HepG2 (cell line): ENCODE results near the gene ZNF222.

Experiments used
- BHLHE40 ChIP-seq: IDR thresholded peaks from 2 replicates; pipeline ENCODE4 v1.6.1; 2011; ENCODE audit warnings: low read length, improper control_type of control experiment
- DNMT1 ChIP-seq: sonication (generic); formaldehyde crosslinking; IDR thresholded peaks from 2 replicates; pipeline ENCODE4 v1.5.1; 2020; ENCODE audit warnings: mild to moderate bottlenecking, missing genetic modification reagents
- EED ChIP-seq: sonication (generic); formaldehyde crosslinking; IDR thresholded peaks from 2 replicates; pipeline ENCODE4 v1.5.0; 2020; ENCODE audit warnings: mild to moderate bottlenecking, missing genetic modification reagents
- NFE2L1 ChIP-seq: sonication (generic); formaldehyde crosslinking; IDR thresholded peaks from 2 replicates; pipeline ENCODE4 v1.4.0; 2020; ENCODE audit warnings: missing genetic modification reagents, mild to moderate bottlenecking, borderline replicate concordance
- THRA ChIP-seq: sonication (generic); formaldehyde crosslinking; IDR thresholded peaks from 2 replicates; pipeline ENCODE4 v1.4.0; 2020; ENCODE audit warnings: missing genetic modification reagents, borderline replicate concordance
- ZFY ChIP-seq: sonication (generic); formaldehyde crosslinking; IDR thresholded peaks from 2 replicates; pipeline ENCODE4 v1.4.0; 2020; ENCODE audit warnings: missing genetic modification reagents
- ZNF280B ChIP-seq: sonication (generic); formaldehyde crosslinking; IDR thresholded peaks from 2 replicates; pipeline ENCODE4 v1.5.0; 2020; ENCODE audit warnings: missing genetic modification reagents, mild to moderate bottlenecking, borderline replicate concordance
- ZNF317 ChIP-seq: sonication (generic); formaldehyde crosslinking; IDR thresholded peaks from 2 replicates; pipeline ENCODE4 v1.5.0; 2020; ENCODE audit warnings: mild to moderate bottlenecking, missing genetic modification reagents
- TF ChIP-seq, protein P1 (sequence below): sonication (generic); formaldehyde crosslinking; IDR thresholded peaks from 2 replicates; pipeline ENCODE4 v1.8.1; 2022; ENCODE audit warnings: mild to moderate bottlenecking, missing genetic modification reagents

GRCh38 chr19:44032001-44032610 is 6.9 kb downstream of the ZNF222 start:
- TF ChIP-seq NFE2L1 (CRISPR knock-in tag) = no peak
- TF ChIP-seq THRA (CRISPR knock-in tag) = no peak
- no peak for TF ChIP-seq EED (CRISPR knock-in tag)
- TF ChIP-seq, protein P1, sequence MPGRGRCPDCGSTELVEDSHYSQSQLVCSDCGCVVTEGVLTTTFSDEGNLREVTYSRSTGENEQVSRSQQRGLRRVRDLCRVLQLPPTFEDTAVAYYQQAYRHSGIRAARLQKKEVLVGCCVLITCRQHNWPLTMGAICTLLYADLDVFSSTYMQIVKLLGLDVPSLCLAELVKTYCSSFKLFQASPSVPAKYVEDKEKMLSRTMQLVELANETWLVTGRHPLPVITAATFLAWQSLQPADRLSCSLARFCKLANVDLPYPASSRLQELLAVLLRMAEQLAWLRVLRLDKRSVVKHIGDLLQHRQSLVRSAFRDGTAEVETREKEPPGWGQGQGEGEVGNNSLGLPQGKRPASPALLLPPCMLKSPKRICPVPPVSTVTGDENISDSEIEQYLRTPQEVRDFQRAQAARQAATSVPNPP (CRISPR knock-in tag) = no peak
- TF ChIP-seq ZFY (CRISPR knock-in tag) = no peak
- TF ChIP-seq DNMT1 (CRISPR knock-in tag) = no peak
- no peak for TF ChIP-seq BHLHE40
- TF ChIP-seq ZNF317 (CRISPR knock-in tag) = no peak
- TF ChIP-seq ZNF280B (CRISPR knock-in tag) = no peak
